Fibroblast of upper back skin (primary cell): ENCODE measurements around the gene CD2.

Experiments
- DNase-seq: peaks from one replicate; pipeline ENCODE4 v3.0.0-alpha.2; 2013

The CD2 gene

GRCh38 chr1:116762281-116762680 is 8.1 kb downstream of the CD2 start:
- DNase-seq, result no peak

GRCh38 chr1:116762781-116763115 is 8.5 kb downstream of the CD2 start:
- DNase-seq, result no peak

- peak; percentile 8 for DNase-seq
Observed at GRCh38 chr1:116763116-116763786, 9.0 kb downstream of the CD2 start.

DNA sequence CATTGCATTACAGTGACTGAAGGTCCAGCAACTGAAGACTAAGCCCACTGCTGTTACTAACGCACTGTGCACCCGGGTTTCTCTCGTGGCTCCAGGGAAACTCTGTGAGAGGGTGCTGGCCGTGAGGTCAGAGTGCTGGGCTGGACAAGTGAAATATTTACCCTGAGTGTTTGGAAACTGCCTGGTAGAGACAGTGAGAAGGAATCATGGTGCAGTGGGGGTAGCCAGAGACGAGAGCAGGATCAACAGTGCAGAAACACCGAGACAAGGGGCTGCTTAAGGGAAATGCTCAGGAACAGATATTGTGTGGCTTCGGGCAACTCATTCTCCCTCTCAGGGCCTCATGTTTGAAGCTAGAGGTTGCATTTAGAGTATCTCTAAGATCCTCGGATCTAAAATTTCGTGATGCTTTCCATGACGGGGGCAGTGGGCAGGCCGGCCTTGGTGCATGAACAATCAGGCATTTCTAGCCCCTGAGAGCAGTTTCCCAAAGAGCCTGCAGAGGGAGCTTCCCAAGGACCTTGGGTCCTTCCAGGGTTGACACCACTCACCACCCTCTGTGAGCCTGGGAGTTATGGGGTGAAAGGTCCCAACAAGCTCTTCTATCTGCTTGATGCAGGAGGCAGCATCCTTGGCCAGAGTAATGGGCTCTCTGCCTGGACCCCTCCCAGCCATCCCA is 9.7 kb downstream of the CD2 start:
- DNase-seq, result no peak

DNA sequence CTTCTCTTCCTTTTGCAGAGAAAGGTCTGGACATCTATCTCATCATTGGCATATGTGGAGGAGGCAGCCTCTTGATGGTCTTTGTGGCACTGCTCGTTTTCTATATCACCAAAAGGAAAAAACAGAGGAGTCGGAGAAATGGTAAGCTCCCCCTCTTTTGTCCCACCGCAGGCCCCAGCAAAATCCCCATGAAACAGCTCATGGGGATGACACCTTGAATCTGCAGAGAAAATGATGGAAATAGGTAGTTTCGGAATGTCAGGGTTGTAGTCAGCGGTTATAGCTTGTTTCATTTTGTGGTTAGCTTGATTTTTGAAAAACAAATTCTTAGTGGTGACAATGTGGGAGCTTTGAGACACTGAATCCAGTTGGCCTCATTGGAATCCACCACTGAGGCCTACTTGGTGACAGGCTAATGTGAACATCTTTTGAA is 10.3 kb downstream of the CD2 start:
- DNase-seq, result no peak

GRCh38 chr1:116764906-116765862 is 11.0 kb downstream of the CD2 start:
- no peak for DNase-seq

DNA sequence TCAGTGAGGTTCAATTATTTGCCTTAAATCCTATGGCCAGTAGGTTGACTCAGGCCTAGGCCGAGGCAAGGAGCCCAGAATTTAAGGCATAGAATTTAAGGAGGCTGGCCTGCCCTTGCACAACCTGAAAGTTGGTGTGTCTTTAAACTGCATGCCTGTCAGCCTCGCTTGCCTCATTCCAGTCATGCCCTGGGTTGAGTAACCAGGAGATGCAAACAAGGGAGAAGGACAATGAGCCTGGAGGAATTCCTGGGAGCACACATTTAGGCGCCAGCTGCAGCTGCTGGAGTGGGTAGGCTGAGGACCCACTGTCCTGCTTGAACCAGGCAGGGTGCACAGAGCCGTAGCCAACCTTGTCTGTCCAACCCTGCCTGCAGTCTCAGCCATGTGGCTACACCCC is 11.7 kb downstream of the CD2 start:
- DNase-seq, result peak; percentile 49

DNA sequence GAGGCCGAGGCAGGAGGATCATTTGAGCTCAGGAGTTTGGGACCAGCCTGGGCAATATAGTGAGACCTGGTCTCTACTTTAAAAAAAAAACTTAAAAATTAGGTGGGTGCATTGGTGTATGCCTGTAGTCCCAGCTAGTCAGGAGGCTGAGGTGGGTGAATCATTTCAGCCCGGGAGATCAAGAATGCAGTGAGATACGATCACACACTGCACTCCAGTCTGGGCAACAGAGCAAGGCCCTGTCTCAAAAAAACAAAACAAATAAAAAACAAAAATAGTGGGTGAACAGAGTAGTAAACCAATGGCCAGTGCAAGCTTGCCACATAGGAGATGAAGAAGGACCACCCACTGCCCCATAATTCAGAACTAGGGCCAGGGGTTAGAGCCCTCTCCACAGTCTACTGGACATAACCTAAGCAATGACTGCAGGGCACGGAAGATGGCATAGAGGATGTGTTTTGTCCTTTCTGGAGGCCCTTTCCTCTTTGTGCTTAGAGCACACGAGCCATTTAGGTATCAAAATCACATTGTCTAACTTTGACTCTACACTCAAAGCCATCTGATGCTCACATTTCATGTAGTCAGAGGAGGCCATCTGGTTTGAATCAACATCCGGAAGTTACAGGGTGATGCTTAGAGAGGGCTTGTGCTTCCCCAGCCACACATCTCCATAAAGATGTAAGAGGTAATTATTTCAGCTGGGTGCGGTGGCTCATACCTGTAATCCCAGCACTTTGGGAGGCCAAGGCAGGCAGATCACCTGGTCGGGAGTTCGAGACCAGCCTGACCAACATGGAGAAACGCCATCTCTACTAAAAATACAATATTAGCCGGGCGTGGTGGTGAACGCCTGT is 12.6 kb downstream of the CD2 start:
- peak; percentile 72 for DNase-seq

DNA sequence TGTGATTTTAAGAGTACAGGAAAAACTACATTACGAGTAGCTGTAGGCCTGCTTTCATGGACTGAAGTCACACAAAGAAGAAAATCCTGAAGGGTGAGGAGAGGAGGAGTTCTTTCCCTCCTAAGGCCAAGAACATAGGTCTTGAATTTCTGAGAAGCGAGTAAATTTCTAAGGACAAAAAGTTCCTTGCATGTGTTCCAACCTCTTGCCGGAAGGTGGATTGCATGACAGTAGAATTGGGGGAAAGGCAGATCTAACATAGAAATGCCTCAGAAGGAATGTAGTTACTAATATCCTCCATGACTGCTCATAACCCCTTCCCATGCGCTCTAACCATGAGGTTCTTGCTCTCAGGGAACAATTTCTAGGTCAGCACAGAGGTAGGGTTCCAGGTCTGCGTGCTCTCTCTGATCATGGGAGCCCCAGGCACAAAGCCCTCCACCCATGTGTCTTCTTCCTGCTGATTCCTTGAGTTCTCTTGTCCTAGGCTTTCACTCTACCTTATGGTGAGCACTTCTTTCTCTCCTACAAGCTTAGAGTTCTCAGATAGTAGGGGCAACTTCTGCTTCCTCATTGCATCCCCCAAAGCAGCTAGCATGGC is 13.7 kb downstream of the CD2 start:
- DNase-seq, result peak; percentile 9

DNA sequence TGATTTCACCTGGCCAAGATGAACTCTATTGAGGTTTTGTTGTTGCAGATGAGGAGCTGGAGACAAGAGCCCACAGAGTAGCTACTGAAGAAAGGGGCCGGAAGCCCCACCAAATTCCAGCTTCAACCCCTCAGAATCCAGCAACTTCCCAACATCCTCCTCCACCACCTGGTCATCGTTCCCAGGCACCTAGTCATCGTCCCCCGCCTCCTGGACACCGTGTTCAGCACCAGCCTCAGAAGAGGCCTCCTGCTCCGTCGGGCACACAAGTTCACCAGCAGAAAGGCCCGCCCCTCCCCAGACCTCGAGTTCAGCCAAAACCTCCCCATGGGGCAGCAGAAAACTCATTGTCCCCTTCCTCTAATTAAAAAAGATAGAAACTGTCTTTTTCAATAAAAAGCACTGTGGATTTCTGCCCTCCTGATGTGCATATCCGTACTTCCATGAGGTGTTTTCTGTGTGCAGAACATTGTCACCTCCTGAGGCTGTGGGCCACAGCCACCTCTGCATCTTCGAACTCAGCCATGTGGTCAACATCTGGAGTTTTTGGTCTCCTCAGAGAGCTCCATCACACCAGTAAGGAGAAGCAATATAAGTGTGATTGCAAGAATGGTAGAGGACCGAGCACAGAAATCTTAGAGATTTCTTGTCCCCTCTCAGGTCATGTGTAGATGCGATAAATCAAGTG is 14.3 kb downstream of the CD2 start:
- no peak for DNase-seq

DNA sequence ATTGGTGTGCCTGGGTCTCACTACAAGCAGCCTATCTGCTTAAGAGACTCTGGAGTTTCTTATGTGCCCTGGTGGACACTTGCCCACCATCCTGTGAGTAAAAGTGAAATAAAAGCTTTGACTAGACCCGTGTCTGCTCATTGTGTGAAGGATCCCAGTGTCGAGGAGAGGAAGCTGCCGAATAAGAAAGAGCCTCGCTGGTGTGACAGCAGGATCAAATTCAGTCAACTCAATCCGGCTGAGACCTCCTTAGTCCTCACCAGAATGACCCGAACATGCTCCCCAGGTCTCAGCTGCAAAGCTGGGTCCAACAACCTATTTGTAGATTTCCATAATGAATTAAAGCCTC is 14.8 kb downstream of the CD2 start:
- DNase-seq, result no peak

DNA sequence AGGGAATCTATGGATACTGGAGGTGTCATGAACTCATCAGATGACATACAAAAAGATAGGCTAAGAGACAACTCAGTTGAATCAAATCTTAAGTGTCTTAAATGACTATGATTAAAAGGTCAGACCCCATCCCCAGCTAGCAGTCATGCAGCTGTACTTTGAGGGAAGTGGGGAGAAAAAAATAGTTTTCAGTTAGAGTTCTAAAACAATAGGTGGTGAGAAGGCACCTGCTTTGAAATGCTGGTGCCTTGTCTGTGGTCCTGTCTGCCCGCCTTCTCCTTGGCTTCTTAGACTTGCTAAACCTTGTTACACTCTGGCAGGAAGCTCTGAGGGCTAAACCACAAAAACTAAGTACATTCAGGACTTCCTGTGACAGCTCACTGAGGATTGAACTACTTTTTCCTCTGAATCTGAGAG is 15.3 kb downstream of the CD2 start:
- peak; percentile 61 for DNase-seq

DNA sequence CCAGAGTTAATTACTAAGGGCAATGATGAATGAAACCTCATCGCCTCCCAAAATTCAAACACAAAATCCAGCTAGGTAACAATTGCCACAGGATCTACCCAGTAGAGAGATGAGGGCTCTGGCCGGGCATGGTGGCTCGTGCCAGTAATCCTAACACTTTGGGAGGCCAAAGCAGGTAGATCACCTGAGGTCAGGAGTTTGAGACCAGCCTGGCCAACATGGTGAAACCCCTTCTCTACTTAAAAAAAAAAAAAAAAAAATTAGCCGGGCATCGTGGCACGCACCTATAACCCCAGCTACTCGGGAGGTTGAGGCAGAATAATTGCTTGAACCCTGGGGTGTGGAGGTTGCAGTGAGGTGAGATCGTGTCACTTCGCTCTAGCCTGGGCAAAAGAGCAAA is 15.8 kb downstream of the CD2 start:
- DNase-seq, result no peak

DNA sequence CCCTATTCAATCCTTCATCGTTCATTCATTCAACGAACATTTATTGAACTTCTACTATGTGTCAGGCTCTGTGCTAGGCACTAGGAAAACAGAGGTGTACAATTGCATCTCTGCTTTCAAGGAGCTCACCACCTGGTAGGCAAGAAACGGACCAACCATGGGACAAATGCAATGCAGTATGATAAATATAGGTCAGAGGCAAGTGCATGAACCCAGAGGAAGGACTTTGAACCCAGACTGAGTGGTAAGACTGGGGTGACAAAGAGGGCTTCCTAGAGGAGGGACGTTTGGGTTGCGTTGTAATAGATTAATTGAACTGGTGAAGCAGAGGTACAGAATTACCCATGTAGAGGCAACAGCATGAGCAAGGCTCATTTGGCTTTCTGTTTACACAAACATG is 16.4 kb downstream of the CD2 start:
- DNase-seq, result no peak

- DNase-seq, result no peak
Observed at GRCh38 chr1:116771997-116772647, 17.9 kb downstream of the CD2 start.

- peak; percentile 48 for DNase-seq
Observed at GRCh38 chr1:116772648-116773045, 18.4 kb downstream of the CD2 start.

GRCh38 chr1:116775116-116775752 is 21.0 kb downstream of the CD2 start:
- no peak for DNase-seq

DNA sequence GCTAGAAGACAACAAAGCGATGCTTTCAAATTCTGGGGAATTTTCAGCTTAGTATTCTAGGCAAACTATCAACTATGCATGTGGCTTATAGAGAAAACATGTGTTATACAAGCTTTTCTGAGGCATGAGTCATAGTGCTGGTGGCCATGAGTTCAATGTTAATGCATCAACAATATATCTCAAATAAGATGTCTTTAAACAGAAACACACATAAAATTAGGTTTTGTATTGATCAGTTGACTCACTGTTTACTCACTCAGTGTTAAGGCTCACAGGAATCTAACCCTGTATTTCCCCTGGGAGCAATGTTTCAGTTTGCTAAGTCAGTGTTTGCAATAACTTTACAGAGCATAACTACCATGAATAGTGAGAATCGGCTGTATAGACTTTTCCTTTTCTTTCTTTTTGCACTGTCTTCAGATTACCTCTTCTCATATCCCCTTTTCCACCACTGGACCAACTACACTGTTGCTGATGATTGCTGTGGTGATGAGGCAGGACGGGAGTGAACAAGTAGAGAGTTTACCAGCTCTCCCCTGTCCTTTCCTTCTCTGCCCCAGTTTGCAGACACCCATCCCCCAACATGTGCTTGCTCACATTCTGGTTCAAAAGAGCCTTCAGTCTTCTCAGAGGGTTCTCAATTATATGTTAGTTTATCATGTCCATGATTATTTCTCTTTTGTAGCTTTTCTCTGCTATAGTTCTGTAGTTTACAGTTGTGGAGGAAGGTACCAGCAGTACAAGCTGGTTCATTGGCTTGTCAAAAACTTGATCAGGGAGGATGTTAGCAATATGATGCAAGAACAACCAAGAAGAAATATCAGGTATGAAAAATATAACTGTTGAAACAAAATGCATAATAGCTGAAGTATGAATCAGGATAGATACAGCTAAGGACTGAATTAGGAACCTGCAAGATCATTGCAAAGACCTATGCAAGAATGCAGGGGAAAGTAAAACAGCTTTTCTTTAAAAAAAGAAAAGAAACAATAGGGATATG is 23.9 kb downstream of the CD2 start:
- peak; percentile 94 for DNase-seq

DNA sequence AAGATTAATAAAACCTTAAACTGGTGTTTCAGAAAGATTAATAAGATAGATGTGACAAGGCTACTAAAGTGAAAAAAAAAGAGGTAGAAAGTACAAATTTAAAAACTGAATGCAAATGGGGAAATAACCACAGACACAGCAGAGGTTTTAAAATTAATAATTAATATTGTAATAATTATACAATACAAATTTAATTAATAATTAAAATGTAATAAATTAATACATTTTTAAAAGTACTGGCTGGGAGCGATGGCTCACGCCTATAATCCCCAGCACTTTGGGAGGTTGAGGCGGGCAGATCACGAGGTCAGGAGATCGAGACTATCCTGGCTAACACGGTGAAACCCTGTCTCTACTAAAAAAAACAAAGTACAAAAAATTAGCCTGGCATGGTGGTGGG is 26.8 kb downstream of the CD2 start:
- no peak for DNase-seq
